ENCODE data around the gene RHEX. TPM values are rescaled to one million over a fixed set of nuclear protein-coding genes. Genes with fewer than 3 reads are reported as not detected.
"Not testable (repeated sequence)": the region's sequence is repeated elsewhere in the genome, so short reads cannot be mapped to it uniquely, and the experiment has no call there.

RHEX gene
- polyA plus RNA-seq, 3 donors, result 1.6 to 3.4 (median 3.0) TPM

GRCh38 chr1:206055639-206056323 lies 2.8 kb downstream of the RHEX start:
- DNase-seq (ENCODE audit: low read depth in 3 of 3, low spot score in 2 of 3), result not testable (repeated sequence)

GRCh38 chr1:206058289-206058926 lies 5.4 kb downstream of the RHEX start:
- not testable (repeated sequence) for DNase-seq (ENCODE audit: low read depth in 3 of 3, low spot score in 2 of 3)

GRCh38 chr1:206058927-206059292 lies 5.9 kb downstream of the RHEX start:
- DNase-seq (ENCODE audit: low read depth in 3 of 3, low spot score in 2 of 3), result no peak

- no peak for DNase-seq (ENCODE audit: low read depth in 3 of 3, low spot score in 2 of 3)
Measured at GRCh38 chr1:206059355-206059915, 6.5 kb downstream of the RHEX start.

- no peak for DNase-seq (ENCODE audit: low read depth in 3 of 3, low spot score in 2 of 3)
Measured at GRCh38 chr1:206060844-206061243, 7.9 kb downstream of the RHEX start.

GRCh38 chr1:206062464-206062863 lies 9.5 kb downstream of the RHEX start:
- DNase-seq (ENCODE audit: low read depth in 3 of 3, low spot score in 2 of 3), result no peak

GRCh38 chr1:206064001-206064400 lies 11.0 kb downstream of the RHEX start:
- DNase-seq (ENCODE audit: low read depth in 3 of 3, low spot score in 2 of 3), result not testable (repeated sequence)

GRCh38 chr1:206064501-206064900 lies 11.5 kb downstream of the RHEX start:
- not testable (repeated sequence) for DNase-seq (ENCODE audit: low read depth in 3 of 3, low spot score in 2 of 3)

GRCh38 chr1:206065547-206066145 lies 12.7 kb downstream of the RHEX start:
- no peak for DNase-seq (ENCODE audit: low read depth in 3 of 3, low spot score in 2 of 3)

GRCh38 chr1:206066479-206067171 lies 13.7 kb downstream of the RHEX start:
- DNase-seq (ENCODE audit: low read depth in 3 of 3, low spot score in 2 of 3), result no peak

- no peak for DNase-seq (ENCODE audit: low read depth in 3 of 3, low spot score in 2 of 3)
Measured at GRCh38 chr1:206067486-206068227, 14.7 kb downstream of the RHEX start.

GRCh38 chr1:206068314-206068713 lies 15.3 kb downstream of the RHEX start:
- no peak for DNase-seq (ENCODE audit: low read depth in 3 of 3, low spot score in 2 of 3)

- no peak for DNase-seq (ENCODE audit: low read depth in 3 of 3, low spot score in 2 of 3)
Measured at GRCh38 chr1:206070627-206071304, 17.8 kb downstream of the RHEX start.

- no peak for DNase-seq (ENCODE audit: low read depth in 3 of 3, low spot score in 2 of 3)
Measured at GRCh38 chr1:206074839-206075238, 21.9 kb downstream of the RHEX start.

- no peak for DNase-seq (ENCODE audit: low read depth in 3 of 3, low spot score in 2 of 3)
Measured at GRCh38 chr1:206075786-206076755, 23.1 kb downstream of the RHEX start.

- no peak for DNase-seq (ENCODE audit: low read depth in 3 of 3, low spot score in 2 of 3)
Measured at GRCh38 chr1:206079135-206079534, 26.2 kb downstream of the RHEX start.

GRCh38 chr1:206080026-206080820 lies 27.2 kb downstream of the RHEX start:
- DNase-seq (ENCODE audit: low read depth in 3 of 3, low spot score in 2 of 3), result no peak

- no peak for DNase-seq (ENCODE audit: low read depth in 3 of 3, low spot score in 2 of 3)
Measured at GRCh38 chr1:206081856-206082255, 28.9 kb downstream of the RHEX start.
